B cell (primary cell): ENCODE measurements around the gene PXN. TPM values are rescaled to one million over a fixed set of nuclear protein-coding genes. Genes with fewer than 3 reads are reported as not detected.

Source experiments
- ATAC-seq: fragments of 200-7000 bp; cut with Tn5 transposase; one replicate; pipeline ENCODE4 v1.10.0; 2021; ENCODE audit warnings: low read depth, mild to moderate bottlenecking, moderate number of reproducible peaks, moderate library complexity
- CTCF ChIA-PET: fragments of 350-600 bp; sonication (Branson Sonifier 250); formaldehyde crosslinking; loops from one replicate; lab custom pipeline; 2021; ENCODE audit warnings: antibody characterized with exemption, inconsistent platforms; lab: Charles Lee
- POLR2A ChIA-PET: fragments of 350-600 bp; sonication (Branson Sonifier 250); formaldehyde crosslinking; loops from one replicate; lab custom pipeline; 2021; ENCODE audit warnings: antibody characterized with exemption; lab: Charles Lee
- DNase-seq: peaks from one replicate; pipeline ENCODE4 v3.0.0; 2013
- H2AFZ ChIP-seq: 2 replicates; pipeline ENCODE4 v1.6.1; 2012; ENCODE audit warnings: mild to moderate bottlenecking, low read depth, low read length; ENCODE audit not compliant: insufficient read depth, poor library complexity, severe bottlenecking
- H3K27ac ChIP-seq, 2 donors: 1 replicate in 1 of 2; 2 replicates in 1 of 2; pipeline ENCODE4 v1.5.1; 2012 to 2013; ENCODE audit warnings: low read length in 2 of 2, mild to moderate bottlenecking in 2 of 2, moderate library complexity in 1 of 2
- H3K27me3 ChIP-seq, 4 experiments: fragments of 200-600 bp in 1 of 4; sonication (generic) in 1 of 4; replicated peaks in 1 of 4; 1 replicate in 2 of 4; 2 replicates in 2 of 4; pipeline versions ENCODE4 v1.6.1 to v1.7.0; 2013 to 2016; ENCODE audit warnings: low read length in 3 of 4, mild to moderate bottlenecking in 2 of 4, mixed read lengths in 1 of 4, moderate library complexity in 1 of 4; ENCODE audit not compliant: insufficient read depth in 4 of 4, control insufficient read depth in 3 of 4; ENCODE audit errors: control extremely low read depth in 1 of 4
- H3K36me3 ChIP-seq, 2 experiments: replicated peaks in 1 of 2; 1 replicate in 1 of 2; 2 replicates in 1 of 2; pipeline versions ENCODE4 v1.6.1 to v1.7.1; 2013; ENCODE audit warnings: low read length in 1 of 2; ENCODE audit not compliant: insufficient read depth in 2 of 2, control insufficient read depth in 1 of 2; ENCODE audit errors: control extremely low read depth in 1 of 2, extremely low read depth in 1 of 2
- H3K4me1 ChIP-seq, 2 donors: fragments of 200-600 bp in 1 of 2; sonication (generic) in 1 of 2; 1 replicate in 1 of 2; 2 replicates in 1 of 2; pipeline versions ENCODE4 v1.5.1 to v1.6.1; 2013 to 2017; ENCODE audit warnings: low read length in 2 of 2; ENCODE audit not compliant: control insufficient read depth in 2 of 2, insufficient read depth in 2 of 2
- H3K4me2 ChIP-seq: replicated peaks from 2 replicates; pipeline ENCODE3; 2012; ENCODE audit warnings: mild to moderate bottlenecking, low read depth, low read length; ENCODE audit not compliant: poor library complexity, severe bottlenecking
- H3K4me3 ChIP-seq, 5 experiments: fragments of 200-600 bp in 1 of 5; sonication (generic) in 1 of 5; 1 replicate in 3 of 5; 2 replicates in 2 of 5; pipeline versions ENCODE4 v1.5.1 to v1.7.0; 2011 to 2016; ENCODE audit warnings: low read length in 4 of 5, mild to moderate bottlenecking in 4 of 5, low read depth in 2 of 5, control low read depth in 1 of 5, moderate library complexity in 1 of 5; ENCODE audit not compliant: insufficient read depth in 1 of 5; ENCODE audit errors: control extremely low read depth in 1 of 5, extremely low read depth in 1 of 5
- H3K79me2 ChIP-seq: fragments of 200-600 bp; sonication (generic); one replicate; pipeline ENCODE4 v1.6.0; 2016; ENCODE audit warnings: low read length; ENCODE audit not compliant: control insufficient read depth, insufficient read depth
- H3K9ac ChIP-seq: fragments of 200-600 bp; sonication (generic); 2 replicates; pipeline ENCODE4 v1.6.1; 2017; ENCODE audit warnings: mild to moderate bottlenecking, low read length, moderate library complexity
- H3K9me3 ChIP-seq, 3 donors: one replicate each; pipeline versions ENCODE4 v1.6.1 to v1.7.1; 2013; ENCODE audit warnings: low read length in 2 of 3; ENCODE audit not compliant: control insufficient read depth in 2 of 3, insufficient read depth in 1 of 3; ENCODE audit errors: control extremely low read depth in 1 of 3
- H4K20me1 ChIP-seq: 2 replicates; pipeline ENCODE4 v1.6.0; 2012; ENCODE audit warnings: mild to moderate bottlenecking, low read length; ENCODE audit not compliant: insufficient read depth, control insufficient read depth, poor library complexity, severe bottlenecking
- H3K27ac Mint-ChIP-seq: one replicate; pipeline ENCODE4 v1.8.0; 2021; ENCODE audit warnings: mixed read lengths
- H3K27me3 Mint-ChIP-seq: one replicate; pipeline ENCODE4 v1.8.0; 2021; ENCODE audit warnings: mixed read lengths
- H3K4me1 Mint-ChIP-seq: one replicate; pipeline ENCODE4 v1.8.0; 2021; ENCODE audit warnings: mixed read lengths
- H3K4me3 Mint-ChIP-seq: one replicate; pipeline ENCODE4 v1.8.0; 2021; ENCODE audit warnings: mixed read lengths
- H3K9me3 Mint-ChIP-seq: one replicate; pipeline ENCODE4 v1.8.0; 2022; ENCODE audit warnings: mixed read lengths; ENCODE audit not compliant: insufficient read depth
- CTCF ChIP-seq: fragments of 200-600 bp; IDR thresholded peaks from one replicate; pipeline ENCODE4 v1.8.0; 2022; ENCODE audit warnings: antibody characterized with exemption, mild to moderate bottlenecking
- EZH2 ChIP-seq: IDR thresholded peaks from 2 replicates; pipeline ENCODE4 v1.6.1; 2012; ENCODE audit warnings: borderline replicate concordance, low read depth, mild to moderate bottlenecking, moderate library complexity, low read length; ENCODE audit not compliant: insufficient read depth, poor library complexity, severe bottlenecking
- WGBS: methylation state at CpG from one replicate; pipeline ENCODE4 v1.1.5; 2013; ENCODE audit warnings: missing lambda C conversion rate; ENCODE audit not compliant: insufficient coverage; 5-methylcytosine and 5-hydroxymethylcytosine counted together
- intact Hi-C: fragments of 100-400 bp; cut with micrococcal nuclease; formaldehyde crosslinking; loops from one replicate; pipeline ENCODE4 v1.10.0; 2022
- polyA plus RNA-seq: library from polyadenylated mRNA; depleted of rRNA; stranded (reverse); fragments of >200 nt; gene quantifications from 2 replicates; pipeline ENCODE4 v1.2.3, GENCODE V29; 2012
- total RNA-seq, 2 donors: library from RNA; stranded (reverse); fragments of 120-200 nt in 1 of 2; gene quantifications; 1 replicate in 1 of 2; 2 replicates in 1 of 2; pipeline versions ENCODE4 v1.2.3 to v1.2.4, GENCODE V29; 2013 to 2022

PXN gene
- total and polyA plus RNA-seq, 2 donors (not counting 1 experiment from before 2014, with no cell fraction given) = 2.0 to 3.1 TPM

GRCh38 chr12:120263748-120264085 is 1.8 kb downstream of the PXN start:
- no peak for DNase-seq
- no peaks in the 10 kb centered on the region for H3K36me3 ChIP-seq
- no peak for ATAC-seq
- H3K27me3 Mint-ChIP-seq = peaks cover 44% of the 10 kb centered on the region
- H3K9me3 ChIP-seq = no peaks in the 10 kb centered on the region
- H3K4me3 ChIP-seq = peak overlapping the region in 1 of 5 experiments; percentile 56
- no peak overlapping the region for H3K9ac ChIP-seq
- H3K9me3 Mint-ChIP-seq = no peaks in the 10 kb centered on the region
- 93% methylated on average over 5 of the region's 5 CpGs for WGBS
- no peak overlapping the region for H3K4me2 ChIP-seq
- H3K4me1 ChIP-seq = peaks cover 28 to 35% of the 10 kb centered on the region in 2 donors
- no peak overlapping the region for H3K27ac Mint-ChIP-seq
- no peak overlapping the region for H3K27ac ChIP-seq
- peaks cover 0 to 72% (median 36%) of the 10 kb centered on the region in 4 experiments for H3K27me3 ChIP-seq
- intact Hi-C loops = loop anchor here (2.0 kb wide), 1 partner anchor 13 kb away; no protein-coding TSS in a partner anchor
- POLR2A ChIA-PET = interaction anchor here (0.7 to 1.2 kb wide), 3 partner anchors 28 to 1967 kb away, joined by 3 to 5 read pairs (median 4); partner anchors contain the start of gene RNU4-2
- peaks cover 5% of the 10 kb centered on the region for H4K20me1 ChIP-seq
- peak overlapping the region; percentile 84 for H3K4me3 Mint-ChIP-seq
- TF ChIP-seq EZH2 (no peak), CTCF (no peak)
- peaks cover 24% of the 10 kb centered on the region for H3K4me1 Mint-ChIP-seq
- H3K79me2 ChIP-seq = no peaks in the 10 kb centered on the region
- no peak overlapping the region for H2AFZ ChIP-seq
- CTCF ChIA-PET = interaction anchor here (1.8 to 11.9 kb wide), 2 partner anchors 29 to 36 kb away, joined by 3 to 313 read pairs; partner anchors contain the start of gene RNU4-1
